HEK293 (cell line): Measurements from ENCODE around the gene ABCA7.

ENCODE experiments used
- CTCF ChIA-PET: fragments of 350-600 bp; formaldehyde crosslinking; extraction: SDS; loops from one replicate; lab custom pipeline; 2021; ENCODE audit warnings: antibody characterized with exemption; lab: Yijun Ruan, JAX
- POLR2A ChIA-PET: fragments of 300-600 bp; formaldehyde crosslinking; extraction: SDS; loops from one replicate; lab custom pipeline; 2020; ENCODE audit warnings: antibody characterized with exemption, inconsistent platforms; lab: Yijun Ruan, JAX
- H3K27ac ChIP-seq: fragments of 200-500 bp; sonication (Bioruptor generic); 2 replicates; pipeline ENCODE4 v1.5.1; 2014; ENCODE audit warnings: low read depth, low read length, control low read depth, inconsistent platforms; ENCODE audit errors: extremely low read depth
- H3K36me3 ChIP-seq, 2 experiments: fragments of 200-500 bp in 1 of 2; sonication (Bioruptor generic) in 1 of 2; 1 replicate in 1 of 2; 2 replicates in 1 of 2; pipeline ENCODE4 v1.5.1; 2014 to 2017; ENCODE audit warnings: inconsistent platforms in 2 of 2, low read length in 2 of 2; ENCODE audit not compliant: control insufficient read depth in 2 of 2, insufficient read depth in 1 of 2
- H3K4me1 ChIP-seq: fragments of 200-500 bp; sonication (Bioruptor generic); 2 replicates; pipeline ENCODE4 v1.5.1; 2014; ENCODE audit warnings: mild to moderate bottlenecking, low read length, inconsistent platforms; ENCODE audit not compliant: control insufficient read depth, insufficient read depth
- H3K4me3 ChIP-seq: 2 replicates; pipeline ENCODE4 v1.5.1; 2011; ENCODE audit warnings: low read depth, mild to moderate bottlenecking, control low read depth, low read length, moderate library complexity
- H3K9me3 ChIP-seq: fragments of 200-500 bp; sonication (Bioruptor generic); 2 replicates; pipeline ENCODE4 v1.5.1; 2014; ENCODE audit warnings: low read depth, low read length, inconsistent platforms; ENCODE audit not compliant: control insufficient read depth, insufficient read depth
- BCL11B ChIP-seq: fragments of 450-650 bp; formaldehyde crosslinking; IDR thresholded peaks from 2 replicates; pipeline ENCODE4 v1.5.1; 2016; ENCODE audit warnings: low read depth, missing biosample characterization, missing genetic modification characterization
- FEZF1 ChIP-seq: fragments of 450-650 bp; formaldehyde crosslinking; IDR thresholded peaks from 2 replicates; pipeline ENCODE4 v1.5.1; 2016; ENCODE audit warnings: missing biosample characterization, missing genetic modification characterization
- GLI2 ChIP-seq: fragments of 450-650 bp; formaldehyde crosslinking; IDR thresholded peaks from 2 replicates; pipeline ENCODE4; 2017; ENCODE audit warnings: missing biosample characterization, missing genetic modification characterization, low read depth, borderline replicate concordance
- KLF1 ChIP-seq: fragments of 450-650 bp; formaldehyde crosslinking; IDR thresholded peaks from 2 replicates; pipeline ENCODE4 v1.5.1; 2016; ENCODE audit warnings: missing biosample characterization, missing genetic modification characterization
- KLF10 ChIP-seq: fragments of 450-650 bp; IDR thresholded peaks from 2 replicates; pipeline ENCODE4 v1.5.1; 2018; ENCODE audit warnings: missing biosample characterization, mild to moderate bottlenecking, missing genetic modification characterization
- KLF8 ChIP-seq: fragments of 450-650 bp; formaldehyde crosslinking; IDR thresholded peaks from 2 replicates; pipeline ENCODE4 v1.5.1; 2016; ENCODE audit warnings: missing biosample characterization, missing genetic modification characterization
- SETDB1 ChIP-seq: IDR thresholded peaks from one replicate; pipeline ENCODE4 v1.6.1; 2017; ENCODE audit warnings: mild to moderate bottlenecking, low read length, moderate library complexity, mixed read lengths; ENCODE audit not compliant: insufficient read length
- SP3 ChIP-seq: fragments of 450-650 bp; formaldehyde crosslinking; IDR thresholded peaks from 2 replicates; pipeline ENCODE4 v1.5.1; 2016; ENCODE audit warnings: missing biosample characterization, missing genetic modification characterization
- WT1 ChIP-seq: fragments of 450-650 bp; formaldehyde crosslinking; IDR thresholded peaks from 2 replicates; pipeline ENCODE4 v1.5.1; 2016; ENCODE audit warnings: missing biosample characterization, missing genetic modification characterization
- YY2 ChIP-seq: fragments of 450-650 bp; formaldehyde crosslinking; IDR thresholded peaks from 2 replicates; pipeline ENCODE4 v1.5.1; 2016; ENCODE audit warnings: missing biosample characterization, missing genetic modification characterization
- ZBTB1 ChIP-seq: fragments of 450-650 bp; formaldehyde crosslinking; IDR thresholded peaks from 2 replicates; pipeline ENCODE4 v1.5.1; 2016; ENCODE audit warnings: missing biosample characterization, missing genetic modification characterization
- ZBTB48 ChIP-seq: fragments of 450-650 bp; formaldehyde crosslinking; IDR thresholded peaks from 2 replicates; pipeline ENCODE4 v1.5.1; 2016; ENCODE audit warnings: missing biosample characterization, missing genetic modification characterization
- ZBTB6 ChIP-seq: fragments of 450-650 bp; formaldehyde crosslinking; IDR thresholded peaks from 2 replicates; pipeline ENCODE4 v1.5.1; 2017; ENCODE audit warnings: missing biosample characterization, missing genetic modification characterization
- ZEB2 ChIP-seq: fragments of 450-650 bp; formaldehyde crosslinking; IDR thresholded peaks from 2 replicates; pipeline ENCODE4 v1.5.1; 2016; ENCODE audit warnings: missing biosample characterization, missing genetic modification characterization
- ZNF501 ChIP-seq: fragments of 450-650 bp; formaldehyde crosslinking; IDR thresholded peaks from 2 replicates; pipeline ENCODE4 v1.5.1; 2016; ENCODE audit warnings: missing biosample characterization, missing genetic modification characterization
- ZNF521 ChIP-seq: fragments of 450-650 bp; formaldehyde crosslinking; IDR thresholded peaks from 2 replicates; pipeline ENCODE4 v1.5.1; 2017; ENCODE audit warnings: missing biosample characterization, mild to moderate bottlenecking, missing genetic modification characterization
- ZNF560 ChIP-seq: fragments of 450-650 bp; formaldehyde crosslinking; IDR thresholded peaks from 2 replicates; pipeline ENCODE4 v1.5.1; 2017; ENCODE audit warnings: missing biosample characterization, missing genetic modification characterization, borderline replicate concordance
- ZNF600 ChIP-seq: fragments of 450-650 bp; formaldehyde crosslinking; IDR thresholded peaks from 2 replicates; pipeline ENCODE4 v1.5.1; 2016; ENCODE audit warnings: missing biosample characterization, missing genetic modification characterization
- ZNF645 ChIP-seq: fragments of 450-650 bp; formaldehyde crosslinking; IDR thresholded peaks from 2 replicates; pipeline ENCODE4; 2016; ENCODE audit warnings: missing biosample characterization, missing genetic modification characterization
- ZNF701 ChIP-seq: fragments of 450-650 bp; formaldehyde crosslinking; IDR thresholded peaks from 2 replicates; pipeline ENCODE4 v1.5.1; 2016; ENCODE audit warnings: missing biosample characterization, missing genetic modification characterization
- ZNF777 ChIP-seq: fragments of 450-650 bp; formaldehyde crosslinking; IDR thresholded peaks from 2 replicates; pipeline ENCODE4 v1.5.1; 2017; ENCODE audit warnings: missing biosample characterization, missing genetic modification characterization, borderline replicate concordance
- ZSCAN16 ChIP-seq: fragments of 450-650 bp; formaldehyde crosslinking; IDR thresholded peaks from 2 replicates; pipeline ENCODE4 v1.5.1; 2016; ENCODE audit warnings: missing biosample characterization, missing genetic modification characterization
- ZXDB ChIP-seq: fragments of 450-650 bp; formaldehyde crosslinking; IDR thresholded peaks from 2 replicates; pipeline ENCODE4 v1.5.1; 2016; ENCODE audit warnings: missing biosample characterization, missing genetic modification characterization

Gene ABCA7

GRCh38 chr19:996051-996838 is 43.7 kb upstream of the ABCA7 start (continued):
- peak; percentile 58 for TF ChIP-seq SP3
- TF ChIP-seq GLI2 (tag by site-specific recombination): no peak
- TF ChIP-seq ZNF501 (tag by site-specific recombination): peak; percentile 13; the same call in 1 of the 2 replicates
- no peak for TF ChIP-seq SETDB1
- peak; percentile 88 for TF ChIP-seq ZBTB1 (tag by site-specific recombination)
- TF ChIP-seq ZNF600: peak; percentile 99
- TF ChIP-seq FEZF1 (tag by site-specific recombination): no peak
- no peak for TF ChIP-seq ZNF560 (tag by site-specific recombination)
- peak; percentile 72 for TF ChIP-seq BCL11B (tag by site-specific recombination)
- peak; percentile 96 for TF ChIP-seq KLF1 (tag by site-specific recombination)
- no peak; the same call in 1 of the 2 replicates for TF ChIP-seq KLF10 (tag by site-specific recombination)
- TF ChIP-seq ZBTB6 (tag by site-specific recombination): peak; percentile 97
- TF ChIP-seq ZXDB (tag by site-specific recombination): peak; percentile 84
- TF ChIP-seq ZNF701 (tag by site-specific recombination): 0 out of 2 replicates have a peak, but pooled peaks have one; percentile 47

GRCh38 chr19:998064-998463 is 41.8 kb upstream of the ABCA7 start:
- H3K4me3 ChIP-seq: no peak overlapping the region
- no peak overlapping the region for H3K27ac ChIP-seq
- H3K4me1 ChIP-seq: peaks cover 7% of the 10 kb centered on the region
- ChIA-PET CTCF (interaction anchor here (0.6 to 2.7 kb wide), 3 partner anchors 14 to 241 kb away, joined by 4 to 16 read pairs (median 13); partner anchors contain the start of gene WDR18), POLR2A (no interaction called here)
- H3K9me3 ChIP-seq: no peaks in the 10 kb centered on the region
- peaks cover 0 to 15% of the 10 kb centered on the region in 2 experiments; a peak in 1 of 3 replicates for H3K36me3 ChIP-seq
- TF ChIP-seq ZNF777 (tag by site-specific recombination): no peak
- no peak for TF ChIP-seq ZEB2 (tag by site-specific recombination)
- TF ChIP-seq WT1 (tag by site-specific recombination): peak; percentile 80
- TF ChIP-seq ZSCAN16 (tag by site-specific recombination): no peak
- 0 out of 2 replicates have a peak, but pooled peaks have one; percentile 12 for TF ChIP-seq KLF8 (tag by site-specific recombination)
- 0 out of 2 replicates have a peak, but pooled peaks have one; percentile 4 for TF ChIP-seq KLF10 (tag by site-specific recombination)
- peak; percentile 74 for TF ChIP-seq ZNF600
- TF ChIP-seq ZNF521 (tag by site-specific recombination): no peak
- TF ChIP-seq ZBTB48 (tag by site-specific recombination): 0 out of 2 replicates have a peak, but pooled peaks have one; percentile 47
- TF ChIP-seq ZNF645 (tag by site-specific recombination): no peak
- TF ChIP-seq YY2 (tag by site-specific recombination): no peak
